Stimulated activated CD8-positive, alpha-beta memory T cell treated with anti-CD3 and anti-CD28 coated beads, Interleukin-4, amount 100 ng/mL, for 1 hour (primary cell): ENCODE data around the gene NR2F2.
"Not testable (repeated sequence)": the region's sequence is repeated elsewhere in the genome, so short reads cannot be mapped to it uniquely, and the experiment has no call there.

ENCODE experiments used
- DNase-seq, 2 donors: peaks; one replicate each; pipeline ENCODE4 v3.0.0-alpha.2; 2020; ENCODE audit warnings: low read depth in 2 of 2, low spot score in 1 of 2

The NR2F2 gene

DNA sequence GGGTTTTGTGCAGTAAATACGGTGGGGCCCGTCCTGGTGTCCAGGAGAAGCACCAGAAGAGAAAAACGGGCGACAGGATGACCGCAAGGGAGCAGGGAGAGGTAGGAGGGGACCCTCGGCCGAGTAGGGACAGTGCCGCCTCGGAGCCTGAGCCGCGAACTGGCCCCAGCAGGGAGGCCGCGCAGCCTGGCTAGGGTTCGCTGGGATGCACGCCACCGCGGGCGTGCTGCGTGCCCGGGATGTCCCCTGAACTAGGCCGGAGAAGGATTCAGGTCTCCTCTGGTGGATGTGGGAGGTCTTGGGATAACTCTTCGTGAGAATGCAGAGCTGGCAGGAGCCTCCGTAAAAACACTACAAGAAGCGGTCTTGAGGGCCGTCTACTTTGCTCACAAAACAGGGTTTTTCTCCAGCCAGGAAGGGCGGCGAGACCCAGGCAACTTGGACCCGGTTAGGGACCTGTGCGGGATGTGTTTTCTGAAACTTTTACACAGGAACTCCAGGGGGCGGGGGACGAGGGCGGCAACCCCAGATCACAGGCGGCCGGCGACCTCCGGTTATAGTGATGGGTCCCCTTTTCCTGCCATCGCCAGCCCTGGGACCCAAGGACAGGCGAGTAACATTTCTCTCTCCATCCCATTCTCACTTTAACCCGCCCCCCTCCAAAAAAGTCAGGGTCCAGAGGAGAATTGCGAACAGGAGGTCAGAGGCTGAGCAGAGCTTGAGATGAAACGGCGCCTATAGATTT, 35.5 kb downstream of the NR2F2 start:
- no peak for DNase-seq

- no peak for DNase-seq
Observed at GRCh38 chr15:96366526-96366877, 36.0 kb downstream of the NR2F2 start.

- no peak for DNase-seq
Observed at GRCh38 chr15:96367311-96368200, 37.1 kb downstream of the NR2F2 start.

DNA sequence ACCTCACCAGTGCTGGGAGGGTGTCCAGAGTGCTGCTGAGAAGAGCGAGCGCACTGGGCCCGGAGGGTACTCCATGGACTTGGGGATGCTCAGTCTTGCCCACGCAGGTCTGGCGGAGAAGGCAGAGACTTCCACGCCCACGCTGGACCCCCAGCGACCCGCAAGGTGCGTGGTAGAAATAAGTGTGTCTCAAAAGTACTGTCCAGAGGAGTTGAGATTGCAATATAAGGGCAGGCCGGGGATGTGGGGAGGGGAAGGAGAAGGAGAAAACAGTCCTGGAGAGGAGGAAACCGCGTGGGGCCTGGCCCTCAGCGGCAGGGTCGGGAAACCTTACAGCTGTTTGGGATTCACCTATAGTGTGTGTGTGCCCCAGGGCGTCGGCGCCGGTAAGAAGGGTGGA, 38.9 kb downstream of the NR2F2 start:
- no peak for DNase-seq

- DNase-seq: no peak
Observed at GRCh38 chr15:96369825-96370621, 39.5 kb downstream of the NR2F2 start.

GRCh38 chr15:96372554-96372953, 42.1 kb downstream of the NR2F2 start:
- DNase-seq: no peak

- DNase-seq: no peak
Observed at GRCh38 chr15:96374499-96374898, 44.0 kb downstream of the NR2F2 start.

DNA sequence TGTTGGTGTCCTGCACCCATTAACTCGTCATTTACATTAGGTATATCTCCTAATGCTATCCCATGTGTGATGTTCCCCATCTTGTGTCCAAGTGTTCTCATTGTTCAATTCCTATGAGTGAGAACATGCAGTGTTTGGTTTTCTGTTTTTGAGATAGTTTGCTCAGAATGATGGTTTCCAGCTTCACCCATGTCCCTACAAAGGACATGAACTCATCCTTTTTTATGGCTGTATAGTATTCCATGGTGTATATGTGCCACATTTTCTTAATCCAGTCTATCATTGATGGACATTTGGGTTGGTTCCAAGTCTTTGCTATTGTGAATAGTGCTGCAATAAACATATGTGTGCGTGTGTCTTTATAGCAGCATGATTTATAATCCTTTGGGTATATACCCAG, 49.1 kb downstream of the NR2F2 start:
- not testable (repeated sequence) for DNase-seq

DNA sequence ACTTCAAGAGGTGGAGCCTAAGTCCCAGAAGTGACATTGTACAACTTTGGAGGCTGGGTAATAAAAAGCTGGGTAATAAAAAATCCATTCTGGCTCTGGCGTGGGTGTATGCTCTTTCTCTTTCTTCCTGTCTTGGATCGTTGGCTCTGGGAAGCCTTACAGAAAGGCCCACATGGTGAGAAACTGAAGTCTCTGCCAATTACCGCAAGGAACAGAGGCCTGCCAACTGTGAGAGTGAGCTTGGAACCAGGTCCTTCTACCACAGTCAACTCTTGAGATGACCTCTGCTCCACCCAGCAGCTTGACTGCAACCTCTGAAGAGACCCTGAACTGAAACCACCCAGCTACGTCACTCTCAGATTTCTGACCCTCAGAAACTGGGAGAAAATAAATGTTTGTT, 51.0 kb downstream of the NR2F2 start:
- no peak for DNase-seq

- DNase-seq: no peak
Observed at GRCh38 chr15:96385195-96385594, 54.7 kb downstream of the NR2F2 start.

DNA sequence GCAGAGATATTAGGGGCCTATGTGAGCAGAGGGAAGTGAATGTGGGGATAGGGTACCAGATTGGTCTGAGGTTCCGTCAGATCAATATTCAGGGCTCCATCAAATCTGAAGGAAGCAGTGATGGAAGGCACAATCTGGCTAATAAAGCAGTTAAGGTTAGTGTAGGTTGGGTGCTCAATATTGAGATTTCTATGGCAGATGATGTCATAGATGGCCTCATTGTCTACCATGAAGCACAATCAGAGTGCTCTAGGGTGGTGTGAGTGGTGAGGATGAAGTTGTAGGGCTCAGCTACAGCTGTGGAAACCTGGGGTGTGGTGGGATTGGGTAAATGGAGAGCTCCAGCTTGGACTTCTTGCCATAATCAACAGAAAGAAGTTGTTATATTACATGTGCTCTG, 58.2 kb downstream of the NR2F2 start:
- no peak for DNase-seq
